T47D (cell line): Measurements from ENCODE around the gene SPX.

Source experiments
- DNase-seq, 2 experiments: peaks; one replicate each; pipeline versions ENCODE4 v3.0.0 to v3.0.0-alpha.2; 2011 to 2012; ENCODE audit warnings: low read depth in 1 of 2, low spot score in 1 of 2
- JUND ChIP-seq: IDR thresholded peaks from 2 replicates; pipeline ENCODE4 v1.6.1; 2012; ENCODE audit warnings: low read depth
- in situ Hi-C: cut with HindIII; loops from 2 replicates; pipeline ENCODE4 v1.10.0; 2016; ENCODE audit warnings: low sequenced_read_pairs, low pct_unique_long_range_greater_than_20kb

SPX gene

GRCh38 chr12:21526053-21526452 lies at the start of gene SPX:
TSS of gene SPX (plus strand) at chr12:21526296. CDS start at chr12:21526473, 177 bp downstream.
- peak in 1 of 2 experiments; percentile 24 for DNase-seq
- no peak for TF ChIP-seq JUND
- in situ Hi-C loops: no loop called here

GRCh38 chr12:21476949-21477348 lies 49.1 kb upstream of the SPX start:
- no peak for TF ChIP-seq JUND
- in situ Hi-C loops: no loop called here
- DNase-seq: no peak

DNA sequence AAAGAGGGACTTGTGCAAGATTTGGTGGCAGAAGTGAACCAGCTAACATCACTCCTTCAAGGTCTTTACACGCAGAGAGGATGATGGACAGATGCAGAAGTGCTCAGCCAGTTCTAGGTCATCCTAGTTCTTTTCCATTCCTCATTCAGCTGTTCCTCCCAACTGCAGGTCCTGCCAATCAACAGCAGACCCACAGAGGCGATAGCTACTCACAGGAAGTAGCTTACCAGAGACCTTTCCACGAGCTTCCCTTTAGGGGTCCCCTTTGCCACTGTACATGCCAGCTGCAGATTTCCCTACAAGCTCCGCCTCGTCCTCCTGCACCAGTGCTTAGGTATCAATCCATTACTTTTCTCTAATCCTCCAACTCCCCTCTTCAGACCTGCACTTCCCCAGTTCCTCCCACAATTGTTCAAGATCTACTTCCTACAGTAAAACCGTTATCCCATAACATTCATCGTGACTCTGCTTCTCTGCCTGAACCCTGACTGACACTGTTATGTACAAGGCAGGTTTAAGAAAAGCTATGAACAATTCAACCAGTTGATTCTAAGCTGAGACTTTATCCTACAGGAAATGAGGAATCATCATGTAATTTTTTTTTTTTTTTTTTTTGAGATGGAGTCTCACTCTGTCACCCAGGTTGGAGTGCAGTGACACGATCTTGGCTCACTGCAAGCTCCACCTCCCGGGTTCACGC lies 47.2 kb upstream of the SPX start:
- no peak for DNase-seq
- TF ChIP-seq JUND: no peak
- in situ Hi-C loops: no loop called here

DNA sequence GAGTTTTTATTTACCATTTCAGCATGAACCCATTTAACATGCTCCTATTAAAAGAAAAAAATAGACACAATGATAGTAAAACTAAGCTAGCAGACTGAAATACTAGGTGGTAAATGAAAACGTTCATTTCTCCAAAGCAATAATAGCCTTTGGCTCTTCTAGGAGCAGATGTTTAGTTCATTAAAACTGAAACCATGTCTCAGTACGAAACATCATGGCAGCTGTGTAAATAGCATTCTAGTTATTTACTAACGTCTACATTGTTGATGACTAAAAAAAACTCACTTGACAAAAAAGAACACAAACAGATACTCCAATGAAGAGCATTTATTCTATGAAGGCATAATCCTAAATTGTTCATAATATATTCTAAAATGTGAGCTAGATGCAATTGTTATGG lies 42.6 kb upstream of the SPX start:
- no peak for TF ChIP-seq JUND
- no peak for DNase-seq
- in situ Hi-C loops: no loop called here

DNA sequence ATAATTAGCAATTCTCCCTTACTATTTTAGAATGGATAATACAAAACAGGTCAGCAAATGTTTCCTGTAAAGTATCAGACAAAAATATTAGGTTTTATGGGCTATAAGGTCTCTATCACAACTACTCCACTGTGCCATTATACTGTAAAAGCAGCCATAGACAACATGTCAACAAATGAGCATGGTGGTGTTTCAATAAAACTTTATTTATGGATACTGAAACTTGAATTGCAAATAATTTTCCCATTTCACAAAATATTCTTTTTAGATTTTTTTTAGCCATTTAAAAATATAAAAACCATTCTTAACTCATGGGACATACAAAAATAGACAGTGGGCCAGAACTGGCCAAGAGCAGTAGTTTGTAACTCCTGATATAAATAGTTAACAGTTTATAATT lies 40.1 kb upstream of the SPX start:
- in situ Hi-C loops: no loop called here
- TF ChIP-seq JUND: no peak
- no peak for DNase-seq

- TF ChIP-seq JUND: no peak
Measured at GRCh38 chr12:21499765-21500164, 26.3 kb upstream of the SPX start.

GRCh38 chr12:21500786-21501257 lies 25.3 kb upstream of the SPX start:
- no peak for TF ChIP-seq JUND
- in situ Hi-C loops: no loop called here
- no peak for DNase-seq

More at GRCh38 chr12:21499765-21500164, 26.3 kb upstream of the SPX start:
- in situ Hi-C loops: no loop called here
- no peak for DNase-seq

DNA sequence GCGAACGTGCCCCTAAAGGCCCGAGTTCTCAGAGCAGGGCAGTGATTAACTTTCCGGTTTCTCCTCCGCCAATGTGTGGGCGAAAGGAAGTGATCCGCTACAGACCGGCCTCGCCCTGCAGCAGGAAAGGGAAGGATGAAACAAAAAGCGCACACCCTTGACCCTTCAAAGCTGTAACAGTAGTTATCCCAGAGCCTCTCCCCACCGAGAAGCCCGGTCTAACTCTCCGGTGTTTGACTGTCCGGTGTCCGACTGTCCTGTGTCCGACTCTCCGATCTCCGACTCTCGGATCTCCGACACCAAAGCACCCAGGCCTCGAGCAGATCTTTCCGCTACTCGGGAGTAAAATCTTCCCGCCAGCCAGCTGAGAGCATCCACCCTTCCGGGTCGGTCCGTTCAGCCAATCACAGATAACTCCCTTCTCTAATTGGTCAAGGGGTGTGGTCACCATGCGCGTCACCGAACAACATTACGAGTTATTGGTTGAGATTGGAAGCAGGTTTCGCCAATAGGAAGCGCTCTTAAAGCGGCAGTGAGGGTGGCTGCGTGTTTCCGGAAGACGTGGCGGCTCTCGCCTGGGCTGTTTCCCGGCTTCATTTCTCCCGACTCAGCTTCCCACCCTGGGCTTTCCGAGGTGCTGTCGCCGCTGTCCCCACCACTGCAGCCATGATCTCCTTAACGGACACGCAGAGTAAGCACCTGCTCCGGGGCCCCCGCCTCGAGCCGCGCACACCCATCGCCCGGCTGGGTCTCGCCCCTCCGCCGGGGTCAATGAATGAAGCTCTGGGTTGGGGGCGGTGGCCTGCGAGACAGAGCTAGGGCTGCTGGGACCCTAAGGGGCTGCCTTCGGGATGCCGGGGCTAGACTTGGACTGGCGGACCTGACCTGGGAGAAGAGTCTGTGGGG lies 24.6 kb upstream of the SPX start, which contains the start of the genes GOLT1B and RECQL:
GOLT1B (plus strand) TSS at position 532 of the 906 bp plus-strand sequence; CDS start at position 667, 135 bp downstream.
RECQL (minus strand) TSS at position 378 of the 906 bp plus-strand sequence. CDS start 2,065 bp downstream, outside the sequence.
- in situ Hi-C loops: no loop called here
- TF ChIP-seq JUND: no peak
- DNase-seq: peak; percentile 90 to 99

DNA sequence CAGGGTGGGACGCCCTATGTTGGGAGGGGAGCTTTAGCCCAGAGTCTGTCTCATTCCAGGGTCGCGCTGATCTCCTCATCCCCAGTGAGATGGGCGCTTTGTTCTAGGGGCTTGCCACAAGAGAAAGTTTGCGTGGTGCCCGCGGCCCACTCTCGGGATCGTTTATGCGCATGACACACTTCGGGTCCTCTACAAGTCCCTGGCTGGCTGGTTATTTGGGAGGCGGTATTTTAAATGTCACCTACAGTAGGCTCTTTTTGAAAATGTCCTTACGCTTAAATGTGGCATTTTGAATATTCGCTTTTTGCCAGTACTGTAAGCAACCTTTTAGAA lies 24.0 kb upstream of the SPX start:
- no peak for TF ChIP-seq JUND
- DNase-seq: peak in 1 of 2 experiments; percentile 39
- in situ Hi-C loops: no loop called here

DNA sequence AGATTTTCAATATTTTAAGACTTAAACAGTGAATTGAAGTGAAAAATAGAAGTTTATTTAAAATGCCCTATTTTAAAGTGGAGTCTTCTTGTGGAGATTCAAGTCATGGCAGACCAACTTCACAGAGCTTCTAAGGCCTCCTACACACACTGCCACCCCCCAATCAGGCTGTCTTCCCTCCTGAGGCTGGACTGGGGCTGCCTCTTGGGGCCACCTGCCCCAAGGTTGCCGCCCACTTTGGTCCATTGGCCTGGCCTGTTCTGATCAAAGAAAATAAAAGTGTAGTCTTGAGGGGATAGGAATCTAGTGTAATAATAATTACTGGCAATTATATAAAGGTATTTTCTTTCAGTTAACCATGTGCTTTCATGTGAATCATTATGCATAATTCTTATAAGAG lies 23.2 kb upstream of the SPX start:
- TF ChIP-seq JUND: no peak
- no peak for DNase-seq
- in situ Hi-C loops: no loop called here

- no peak for DNase-seq
- in situ Hi-C loops: no loop called here
- no peak for TF ChIP-seq JUND
Measured at GRCh38 chr12:21505888-21506287, 20.2 kb upstream of the SPX start.

- no peak for TF ChIP-seq JUND
- in situ Hi-C loops: no loop called here
- DNase-seq: no peak
Measured at GRCh38 chr12:21507849-21508248, 18.2 kb upstream of the SPX start.

DNA sequence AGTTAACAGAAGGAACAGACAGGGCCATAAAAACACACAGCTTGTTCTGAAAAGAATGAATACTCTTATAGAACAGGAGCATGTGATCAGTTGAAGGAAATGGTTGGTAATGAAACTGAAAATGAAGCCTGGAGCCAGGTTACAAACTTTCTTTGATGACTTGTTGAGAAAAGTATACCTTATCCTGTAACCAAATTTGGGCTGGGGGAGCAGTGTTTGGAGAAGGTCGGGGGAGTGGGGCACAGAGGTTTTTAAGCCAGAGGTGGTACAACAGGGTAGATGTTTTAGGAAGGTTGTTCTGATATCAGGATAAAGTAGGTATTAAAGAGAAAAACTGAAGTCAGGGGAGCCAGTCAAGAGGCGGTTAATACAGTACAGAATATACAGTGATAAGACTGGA lies 16.3 kb upstream of the SPX start:
- DNase-seq: no peak
- no peak for TF ChIP-seq JUND
- in situ Hi-C loops: no loop called here
